Activated naive CD4-positive, alpha-beta T cell treated with anti-CD3 and anti-CD28 coated beads, Interleukin-2, amount 50 U/mL, for 24 hours (primary cell): Measurements from ENCODE around the gene TM4SF4.

Experiments
- H3K27ac Mint-ChIP-seq: one replicate; pipeline ENCODE4 v1.8.0; 2021; ENCODE audit warnings: mild to moderate bottlenecking, mixed read lengths
- H3K27me3 Mint-ChIP-seq: one replicate; pipeline ENCODE4 v1.8.0; 2021; ENCODE audit warnings: mixed read lengths
- H3K36me3 Mint-ChIP-seq: one replicate; pipeline ENCODE4 v1.8.0; 2021; ENCODE audit warnings: mixed read lengths
- H3K4me1 Mint-ChIP-seq: one replicate; pipeline ENCODE4 v1.8.0; 2021; ENCODE audit warnings: mixed read lengths
- H3K4me3 Mint-ChIP-seq: one replicate; pipeline ENCODE4 v1.8.0; 2021; ENCODE audit warnings: mild to moderate bottlenecking, mixed read lengths
- H3K9me3 Mint-ChIP-seq: one replicate; pipeline ENCODE4 v1.8.0; 2021; ENCODE audit warnings: mixed read lengths

TM4SF4 gene

DNA sequence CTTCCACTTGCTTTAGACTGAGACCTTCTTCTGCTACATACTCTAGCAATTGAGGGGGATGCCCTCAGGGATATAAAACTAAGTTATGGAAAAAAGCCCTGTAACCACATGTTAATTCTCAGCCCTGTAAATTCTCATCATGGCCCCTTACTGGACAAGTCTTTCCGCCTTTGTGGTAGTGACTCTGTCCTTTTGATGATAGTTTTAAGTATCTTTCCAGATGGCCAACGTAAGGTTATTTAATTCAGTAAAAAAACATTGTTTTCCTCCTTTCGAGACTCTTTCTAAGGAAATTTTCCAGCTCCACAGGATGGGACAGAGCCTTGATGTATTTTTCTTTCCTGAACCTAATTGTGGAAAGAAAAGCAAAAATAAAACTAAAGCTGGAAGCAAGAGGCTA, 25.3 kb upstream of the TM4SF4 start:
- Mint-ChIP-seq H3K4me1 (no peaks in the 10 kb centered on the region), H3K27me3 (peaks cover 1% of the 10 kb centered on the region), H3K4me3 (no peak overlapping the region), H3K36me3 (no peaks in the 10 kb centered on the region), H3K9me3 (no peaks in the 10 kb centered on the region), H3K27ac (no peak overlapping the region)

DNA sequence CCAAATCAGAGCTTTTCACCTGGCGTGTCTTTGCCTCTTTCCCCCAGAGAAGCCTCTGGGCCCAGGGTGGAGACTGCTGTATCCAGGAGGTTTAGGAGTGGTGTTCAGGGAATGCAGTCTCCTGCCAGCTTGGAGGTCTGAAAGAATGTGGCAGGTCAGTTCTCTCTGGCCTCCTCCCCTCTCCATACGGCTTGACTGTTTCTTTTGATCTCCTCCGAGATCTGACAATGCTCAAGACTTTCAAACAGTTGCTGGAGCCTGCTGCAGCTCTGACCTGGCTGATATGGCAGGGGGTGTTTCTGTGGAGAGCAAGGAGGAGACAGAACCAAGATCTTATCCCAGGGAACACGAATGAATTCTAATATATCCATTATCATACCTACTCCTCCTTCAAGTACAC, 24.7 kb upstream of the TM4SF4 start:
- H3K27me3 Mint-ChIP-seq = peaks cover 1% of the 10 kb centered on the region
- no peak overlapping the region for H3K4me3 Mint-ChIP-seq
- H3K27ac Mint-ChIP-seq = no peak overlapping the region
- H3K4me1 Mint-ChIP-seq = no peaks in the 10 kb centered on the region
- no peaks in the 10 kb centered on the region for H3K36me3 Mint-ChIP-seq
- H3K9me3 Mint-ChIP-seq = no peaks in the 10 kb centered on the region

DNA sequence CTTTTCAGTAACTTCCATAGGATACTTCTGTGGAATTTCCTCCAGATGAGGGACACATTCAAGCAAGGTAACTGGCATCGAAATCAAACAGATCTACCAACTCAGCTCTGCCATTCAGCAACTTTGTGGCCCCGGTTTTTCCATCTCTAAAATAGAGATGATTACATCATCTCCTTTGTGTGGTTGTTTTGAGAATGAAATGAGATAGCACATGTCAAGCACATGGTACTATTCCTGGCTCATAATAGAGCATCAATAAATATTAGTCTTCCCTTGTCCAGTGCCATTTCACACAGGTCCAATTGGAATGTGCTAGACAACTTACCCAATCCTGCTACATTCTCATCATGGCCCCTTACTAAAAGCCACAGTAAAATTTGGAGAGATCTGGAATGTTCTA, 24.2 kb upstream of the TM4SF4 start:
- Mint-ChIP-seq H3K4me3 (no peak overlapping the region), H3K4me1 (no peaks in the 10 kb centered on the region), H3K27me3 (peaks cover 1% of the 10 kb centered on the region), H3K36me3 (no peaks in the 10 kb centered on the region), H3K27ac (no peak overlapping the region), H3K9me3 (no peaks in the 10 kb centered on the region)

DNA sequence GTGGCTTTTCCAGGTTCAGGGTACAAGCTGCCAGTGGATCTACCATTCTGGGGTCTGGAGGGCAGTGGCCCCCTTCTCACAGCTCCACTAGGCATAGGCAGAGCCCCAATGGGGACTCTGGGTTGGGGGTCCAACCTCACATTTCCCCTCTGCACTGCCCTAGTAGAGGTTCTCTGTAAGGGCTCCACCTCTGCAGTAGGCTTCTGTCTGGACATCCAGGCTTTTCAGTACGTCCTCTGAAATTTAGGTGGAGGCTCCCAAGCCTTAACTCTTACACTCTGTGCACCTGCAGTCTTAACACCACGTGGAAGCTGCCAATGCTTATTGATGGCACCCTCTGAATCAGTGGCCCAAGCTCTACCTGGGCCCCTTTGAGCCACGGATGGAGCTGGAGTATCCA, 22.5 kb upstream of the TM4SF4 start:
- no peaks in the 10 kb centered on the region for H3K36me3 Mint-ChIP-seq
- no peak overlapping the region for H3K4me3 Mint-ChIP-seq
- H3K27ac Mint-ChIP-seq = no peak overlapping the region
- no peaks in the 10 kb centered on the region for H3K4me1 Mint-ChIP-seq
- peaks cover 1% of the 10 kb centered on the region for H3K27me3 Mint-ChIP-seq
- no peaks in the 10 kb centered on the region for H3K9me3 Mint-ChIP-seq

DNA sequence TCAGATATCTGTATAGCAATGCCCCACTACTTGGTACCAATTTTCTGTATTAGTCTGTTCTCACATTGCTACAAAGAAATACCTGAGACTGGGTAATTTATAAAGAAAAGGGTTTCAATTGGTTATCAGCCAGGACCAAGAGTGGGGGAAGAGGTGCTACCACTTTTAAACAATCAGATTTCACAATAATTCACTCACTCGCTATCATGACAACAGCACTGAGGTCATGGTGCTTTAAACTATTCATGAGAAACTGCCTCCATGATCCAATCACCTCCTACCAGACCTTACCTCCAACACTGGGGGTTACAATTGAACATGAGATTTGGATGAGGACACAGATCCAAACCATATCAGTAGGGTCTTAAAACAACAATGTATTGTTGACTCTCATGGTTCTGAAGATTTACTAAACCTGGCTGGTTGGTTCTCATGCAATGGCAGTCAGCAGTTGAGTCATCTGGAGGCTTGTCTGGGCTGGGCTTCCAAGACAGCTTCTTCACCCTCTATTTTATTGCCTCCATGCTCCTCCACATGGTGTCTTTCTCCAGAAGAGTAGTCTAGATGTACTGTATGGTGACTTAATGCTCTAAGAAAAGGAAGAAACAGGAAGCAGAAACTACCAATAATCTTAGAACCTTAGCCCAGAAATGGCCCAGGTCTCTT, 21.2 kb upstream of the TM4SF4 start:
- Mint-ChIP-seq H3K36me3 (no peaks in the 10 kb centered on the region), H3K9me3 (no peaks in the 10 kb centered on the region), H3K4me1 (no peaks in the 10 kb centered on the region)

DNA sequence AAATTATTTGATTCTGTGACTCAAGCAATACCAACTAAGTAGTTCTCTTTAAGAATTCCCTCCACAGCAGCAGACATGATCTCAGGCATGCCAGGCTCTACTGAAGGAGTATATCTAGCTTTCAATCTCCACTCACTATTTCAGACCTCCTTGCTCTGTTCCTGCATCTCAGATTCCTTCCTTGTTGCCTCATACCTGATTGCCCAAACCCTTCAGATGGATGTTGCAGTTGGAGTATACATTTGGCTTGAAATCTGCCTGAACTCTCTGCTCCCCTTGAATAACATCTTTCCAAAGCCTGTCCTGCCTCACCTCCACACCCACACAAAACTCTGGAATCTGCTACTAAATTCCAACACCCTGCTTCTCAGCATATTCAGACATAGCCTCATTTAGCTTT, 19.8 kb upstream of the TM4SF4 start:
- Mint-ChIP-seq H3K4me3 (no peak overlapping the region), H3K36me3 (no peaks in the 10 kb centered on the region), H3K4me1 (no peaks in the 10 kb centered on the region), H3K27ac (no peak overlapping the region), H3K9me3 (no peaks in the 10 kb centered on the region), H3K27me3 (peaks cover 1% of the 10 kb centered on the region)

More for the DNA sequence above, 21.2 kb upstream of the TM4SF4 start:
- H3K27me3 Mint-ChIP-seq = peaks cover 1% of the 10 kb centered on the region
- no peak overlapping the region for H3K27ac Mint-ChIP-seq
- no peak overlapping the region for H3K4me3 Mint-ChIP-seq

DNA sequence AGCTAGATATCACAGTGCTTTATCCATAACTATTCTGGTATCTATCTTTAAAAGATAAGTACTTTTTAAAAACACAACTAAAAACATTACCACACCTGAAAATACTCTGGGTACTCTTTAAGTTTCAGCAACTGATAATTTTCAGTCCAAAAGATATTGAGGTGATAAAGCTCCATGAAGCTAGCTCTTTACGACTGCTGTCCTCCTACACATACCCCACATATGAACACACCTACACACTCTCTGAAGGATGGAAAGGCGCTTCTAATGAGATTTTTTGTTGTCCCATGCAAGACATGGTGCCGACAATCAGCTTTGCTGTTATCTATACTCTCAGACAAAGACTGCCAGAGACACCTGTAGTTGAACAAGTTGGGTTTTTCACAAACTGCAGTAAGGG, 19.1 kb upstream of the TM4SF4 start:
- Mint-ChIP-seq H3K9me3 (no peaks in the 10 kb centered on the region), H3K4me3 (no peak overlapping the region), H3K4me1 (no peaks in the 10 kb centered on the region), H3K27me3 (peaks cover 1% of the 10 kb centered on the region), H3K36me3 (no peaks in the 10 kb centered on the region), H3K27ac (no peak overlapping the region)

DNA sequence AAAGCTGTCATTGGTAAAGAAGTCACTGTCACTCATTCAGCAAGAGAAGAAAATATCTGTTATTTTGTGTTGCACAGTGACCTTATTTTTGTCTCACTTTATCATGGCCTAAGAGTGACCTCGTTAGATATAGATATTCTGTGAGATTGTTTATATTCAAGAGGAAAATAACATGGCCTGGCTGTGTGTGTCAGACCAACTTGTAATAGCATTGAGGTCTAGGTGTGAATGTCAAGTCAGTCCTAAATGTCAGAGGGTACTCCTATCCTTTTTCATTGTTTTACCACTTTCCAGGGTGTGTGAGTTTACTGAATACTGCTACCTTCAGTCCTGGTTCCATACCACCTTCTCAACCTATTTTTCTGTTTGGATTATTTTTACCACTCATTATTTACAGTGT, 18.5 kb upstream of the TM4SF4 start:
- H3K36me3 Mint-ChIP-seq = no peaks in the 10 kb centered on the region
- H3K9me3 Mint-ChIP-seq = no peaks in the 10 kb centered on the region
- no peak overlapping the region for H3K4me3 Mint-ChIP-seq
- no peak overlapping the region for H3K27ac Mint-ChIP-seq
- H3K4me1 Mint-ChIP-seq = no peaks in the 10 kb centered on the region
- H3K27me3 Mint-ChIP-seq = peaks cover 1% of the 10 kb centered on the region

DNA sequence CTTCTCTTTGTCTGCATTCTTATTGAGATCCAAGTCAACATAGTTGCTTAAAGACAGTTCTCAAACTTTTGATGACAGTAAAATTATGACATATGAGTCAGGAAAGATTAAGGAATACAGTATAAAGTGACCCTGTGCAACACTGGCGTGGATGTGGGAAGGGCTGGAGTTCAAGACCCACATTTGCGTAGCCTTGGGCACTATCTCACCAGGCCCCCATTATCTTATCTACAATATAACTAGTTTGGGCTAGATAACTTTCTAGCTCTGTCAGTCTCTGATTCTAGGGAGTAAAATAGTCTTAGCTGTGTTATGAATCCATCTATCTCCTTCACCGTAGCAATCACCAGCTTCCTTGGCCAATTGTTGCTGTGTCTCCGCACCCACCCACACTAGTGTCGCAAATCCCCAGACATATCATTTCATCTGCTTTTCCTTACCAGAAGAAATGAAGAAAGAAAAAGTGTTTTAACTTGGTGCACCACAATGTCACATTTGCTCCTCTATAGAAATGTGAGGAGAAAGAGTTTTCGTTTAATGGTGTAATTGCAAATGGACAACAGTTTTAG, 14.9 kb upstream of the TM4SF4 start:
- H3K9me3 Mint-ChIP-seq = no peaks in the 10 kb centered on the region
- H3K4me1 Mint-ChIP-seq = no peaks in the 10 kb centered on the region
- H3K27ac Mint-ChIP-seq = no peak overlapping the region
- H3K4me3 Mint-ChIP-seq = no peak overlapping the region
- peaks cover 3% of the 10 kb centered on the region for H3K27me3 Mint-ChIP-seq
- H3K36me3 Mint-ChIP-seq = no peaks in the 10 kb centered on the region

DNA sequence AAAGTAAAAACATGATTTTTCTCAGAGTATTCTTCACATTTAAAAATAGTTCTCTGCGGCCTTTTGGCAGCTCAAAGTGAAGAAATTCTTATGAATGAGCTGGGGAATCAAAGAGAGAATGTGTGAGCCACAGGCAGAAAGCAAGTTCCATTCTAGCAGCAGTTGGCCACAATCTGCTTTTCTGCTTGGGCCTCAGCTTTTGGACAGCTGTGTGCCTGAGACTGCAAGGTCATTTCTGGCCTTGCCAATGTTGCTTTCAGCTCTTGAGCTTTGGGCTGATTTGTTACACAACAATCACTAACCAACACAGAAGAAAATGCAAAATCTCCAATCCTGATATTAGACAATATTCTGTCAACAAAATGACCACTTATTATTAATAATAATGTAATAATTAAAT, 14.4 kb upstream of the TM4SF4 start:
- Mint-ChIP-seq H3K4me3 (no peak overlapping the region), H3K4me1 (no peaks in the 10 kb centered on the region), H3K27me3 (peaks cover 3% of the 10 kb centered on the region), H3K27ac (no peak overlapping the region), H3K36me3 (no peaks in the 10 kb centered on the region), H3K9me3 (no peaks in the 10 kb centered on the region)

DNA sequence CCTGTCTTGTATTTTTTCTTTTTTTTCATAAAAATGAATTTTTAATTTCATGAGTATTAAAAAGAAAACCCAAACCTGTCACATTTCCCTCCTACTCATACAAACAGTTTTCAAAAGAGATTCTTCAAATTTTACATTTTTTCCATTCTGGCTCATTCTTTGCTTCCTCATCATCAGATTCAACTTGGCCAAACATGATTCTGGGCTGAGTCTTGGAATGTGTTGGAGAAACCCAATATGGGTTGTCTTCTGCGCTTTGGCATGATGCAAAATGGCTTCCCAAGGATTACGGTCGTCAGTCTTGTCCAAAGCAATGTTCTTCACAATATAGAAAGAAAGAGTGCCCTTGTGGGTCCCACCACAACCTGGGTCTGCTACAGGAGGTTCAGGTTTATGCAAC, 12.4 kb upstream of the TM4SF4 start:
- no peaks in the 10 kb centered on the region for H3K4me1 Mint-ChIP-seq
- H3K27ac Mint-ChIP-seq = no peak overlapping the region
- peaks cover 3% of the 10 kb centered on the region for H3K27me3 Mint-ChIP-seq
- no peaks in the 10 kb centered on the region for H3K9me3 Mint-ChIP-seq
- no peaks in the 10 kb centered on the region for H3K36me3 Mint-ChIP-seq
- no peak overlapping the region for H3K4me3 Mint-ChIP-seq

DNA sequence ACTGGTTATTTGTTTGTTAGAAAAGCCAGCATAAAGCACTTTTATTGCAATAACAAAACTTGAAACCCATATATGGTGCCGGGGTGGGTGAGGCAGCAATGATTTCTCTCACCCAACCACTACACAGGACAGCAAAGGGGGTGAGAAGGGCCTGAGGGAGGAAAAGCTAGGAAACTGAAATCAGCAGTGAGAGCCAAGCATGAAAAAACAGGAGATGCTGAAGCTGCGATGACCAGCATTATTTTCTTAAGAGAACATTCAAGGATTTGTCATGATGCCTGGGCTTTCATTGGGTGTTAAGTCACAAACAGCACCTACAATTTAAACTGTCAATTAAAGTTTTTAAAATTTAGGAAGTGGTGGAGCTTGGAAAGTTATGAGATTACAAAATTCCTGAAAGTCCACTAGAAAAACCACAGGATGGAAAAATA, 11.9 kb upstream of the TM4SF4 start:
- Mint-ChIP-seq H3K9me3 (no peaks in the 10 kb centered on the region), H3K4me1 (no peaks in the 10 kb centered on the region), H3K27me3 (peaks cover 3% of the 10 kb centered on the region), H3K36me3 (no peaks in the 10 kb centered on the region), H3K4me3 (no peak overlapping the region), H3K27ac (no peak overlapping the region)

DNA sequence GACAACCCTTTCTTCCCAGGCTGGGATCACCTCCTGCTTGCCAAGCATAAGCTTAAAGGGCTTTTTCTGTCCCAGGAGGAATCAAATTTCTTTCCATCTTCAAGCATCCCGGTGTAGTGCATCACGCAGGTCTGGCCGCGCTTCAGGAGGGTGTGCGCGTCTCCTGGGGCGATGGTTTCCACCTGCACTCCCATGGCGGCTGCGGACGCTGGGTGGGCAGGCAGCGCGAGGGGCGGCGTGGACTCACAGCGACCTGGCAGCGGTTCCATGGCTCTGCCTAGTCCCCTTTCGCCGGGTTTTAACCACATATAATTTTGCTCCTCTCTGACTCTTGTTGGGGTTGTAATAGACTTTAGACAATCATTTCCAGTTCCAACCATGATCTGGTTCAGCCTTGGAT, 10.6 kb upstream of the TM4SF4 start:
- no peak overlapping the region for H3K4me3 Mint-ChIP-seq
- peaks cover 4% of the 10 kb centered on the region for H3K27me3 Mint-ChIP-seq
- no peaks in the 10 kb centered on the region for H3K36me3 Mint-ChIP-seq
- H3K4me1 Mint-ChIP-seq = no peaks in the 10 kb centered on the region
- no peaks in the 10 kb centered on the region for H3K9me3 Mint-ChIP-seq
- H3K27ac Mint-ChIP-seq = no peak overlapping the region

DNA sequence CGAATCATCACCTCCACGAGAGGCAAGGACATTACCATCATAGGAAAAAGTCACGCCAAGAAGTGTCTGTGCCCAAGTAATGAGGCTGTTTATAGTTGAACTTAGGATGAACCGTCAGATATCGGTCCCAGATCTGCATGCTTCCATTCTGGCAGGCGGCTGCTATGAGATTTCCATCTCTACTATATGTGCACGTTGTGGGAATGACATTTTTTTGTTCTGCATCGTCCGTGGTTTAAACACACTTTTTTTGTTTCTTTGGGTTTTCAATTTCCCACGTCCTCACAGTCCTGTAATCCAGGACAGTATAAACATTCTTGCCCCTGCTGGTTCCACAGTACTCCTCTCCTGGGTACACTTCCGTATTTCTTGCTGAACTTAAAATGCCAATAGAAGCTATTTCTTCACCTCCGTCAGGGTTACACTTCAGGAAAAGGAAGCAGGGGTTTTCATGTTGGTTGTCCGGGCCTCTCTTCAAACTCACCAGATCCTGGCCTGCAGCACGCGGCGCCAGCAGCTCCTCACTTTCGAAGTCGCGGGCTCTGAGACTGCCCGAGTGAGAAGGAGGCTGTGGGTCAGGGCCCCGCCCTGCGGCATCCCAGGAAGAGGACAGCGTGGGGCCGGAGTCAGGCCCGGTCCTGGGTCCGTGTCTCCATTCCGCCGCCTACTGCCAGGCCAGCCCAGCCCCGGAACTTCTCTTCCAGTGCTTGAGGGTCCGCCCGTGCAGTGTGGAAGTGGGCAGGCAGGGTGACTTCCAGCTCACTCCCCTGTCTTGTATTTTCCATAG, 9.8 kb upstream of the TM4SF4 start:
- H3K4me3 Mint-ChIP-seq = no peak overlapping the region

DNA sequence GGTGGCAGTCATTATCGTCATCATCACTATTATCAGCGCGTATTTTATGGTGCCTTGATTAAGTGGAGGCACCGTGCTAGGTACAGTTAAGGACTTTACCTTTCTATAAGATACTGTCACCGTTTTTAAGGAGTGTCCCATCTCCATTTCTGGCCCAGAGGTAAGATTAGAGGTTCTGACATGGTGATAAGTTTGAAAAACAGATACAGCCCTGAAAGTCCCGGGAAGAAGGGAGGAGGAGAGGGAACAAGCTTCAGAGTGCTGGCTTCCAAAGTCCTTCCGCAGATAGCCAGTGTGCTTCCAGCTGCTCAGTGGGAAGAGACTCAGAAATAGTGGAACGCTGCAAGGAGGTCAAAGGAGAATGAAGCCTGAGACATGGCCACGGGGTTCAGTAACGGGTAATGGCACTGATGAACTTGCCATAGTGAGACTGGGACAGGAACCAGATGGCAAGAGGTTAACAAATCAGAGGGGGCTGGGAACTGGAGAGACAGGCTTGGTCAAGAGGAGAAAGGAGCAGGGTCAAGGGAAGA, 9.1 kb upstream of the TM4SF4 start:
- Mint-ChIP-seq H3K4me1 (no peaks in the 10 kb centered on the region), H3K36me3 (no peaks in the 10 kb centered on the region), H3K27me3 (peaks cover 6% of the 10 kb centered on the region), H3K27ac (no peak overlapping the region), H3K9me3 (no peaks in the 10 kb centered on the region), H3K4me3 (no peak overlapping the region)

More for the DNA sequence above, 9.8 kb upstream of the TM4SF4 start:
- H3K9me3 Mint-ChIP-seq = no peaks in the 10 kb centered on the region
- no peak overlapping the region for H3K27ac Mint-ChIP-seq
- no peaks in the 10 kb centered on the region for H3K36me3 Mint-ChIP-seq
- H3K27me3 Mint-ChIP-seq = peaks cover 4% of the 10 kb centered on the region
- no peaks in the 10 kb centered on the region for H3K4me1 Mint-ChIP-seq

DNA sequence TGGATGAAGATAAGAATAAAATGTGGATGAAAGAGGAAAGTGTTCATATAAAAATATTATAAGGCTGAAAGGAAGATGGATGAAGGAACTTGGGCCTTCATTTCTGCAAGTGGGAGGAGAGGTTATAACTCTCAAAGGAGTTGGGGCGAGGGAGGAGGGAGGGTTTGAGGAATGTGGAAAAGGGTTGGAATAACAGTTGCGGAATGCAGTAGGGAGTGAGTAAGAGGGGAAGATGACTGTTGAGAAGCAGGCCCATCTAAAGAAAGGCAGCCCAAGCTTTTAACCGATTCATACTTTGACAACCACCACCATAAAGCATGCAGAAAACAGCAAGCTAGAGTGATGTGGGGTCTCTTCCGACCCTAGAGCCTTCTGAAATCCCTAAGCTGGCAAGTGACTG, 8.3 kb upstream of the TM4SF4 start:
- Mint-ChIP-seq H3K4me1 (no peaks in the 10 kb centered on the region), H3K27me3 (peaks cover 6% of the 10 kb centered on the region), H3K9me3 (no peaks in the 10 kb centered on the region)

More for the DNA sequence above, 8.3 kb upstream of the TM4SF4 start:
- Mint-ChIP-seq H3K4me3 (no peak overlapping the region), H3K36me3 (no peaks in the 10 kb centered on the region), H3K27ac (no peak overlapping the region)
